Middle frontal gyrus (tissue), 1 donor: ENCODE measurements around the gene PRSS33.

Source experiments
- DNase-seq: peaks from one replicate; pipeline ENCODE4 v3.0.0-alpha.2; 2015; ENCODE audit warnings: low spot score; ENCODE audit errors: extremely low spot score

The PRSS33 gene

DNA sequence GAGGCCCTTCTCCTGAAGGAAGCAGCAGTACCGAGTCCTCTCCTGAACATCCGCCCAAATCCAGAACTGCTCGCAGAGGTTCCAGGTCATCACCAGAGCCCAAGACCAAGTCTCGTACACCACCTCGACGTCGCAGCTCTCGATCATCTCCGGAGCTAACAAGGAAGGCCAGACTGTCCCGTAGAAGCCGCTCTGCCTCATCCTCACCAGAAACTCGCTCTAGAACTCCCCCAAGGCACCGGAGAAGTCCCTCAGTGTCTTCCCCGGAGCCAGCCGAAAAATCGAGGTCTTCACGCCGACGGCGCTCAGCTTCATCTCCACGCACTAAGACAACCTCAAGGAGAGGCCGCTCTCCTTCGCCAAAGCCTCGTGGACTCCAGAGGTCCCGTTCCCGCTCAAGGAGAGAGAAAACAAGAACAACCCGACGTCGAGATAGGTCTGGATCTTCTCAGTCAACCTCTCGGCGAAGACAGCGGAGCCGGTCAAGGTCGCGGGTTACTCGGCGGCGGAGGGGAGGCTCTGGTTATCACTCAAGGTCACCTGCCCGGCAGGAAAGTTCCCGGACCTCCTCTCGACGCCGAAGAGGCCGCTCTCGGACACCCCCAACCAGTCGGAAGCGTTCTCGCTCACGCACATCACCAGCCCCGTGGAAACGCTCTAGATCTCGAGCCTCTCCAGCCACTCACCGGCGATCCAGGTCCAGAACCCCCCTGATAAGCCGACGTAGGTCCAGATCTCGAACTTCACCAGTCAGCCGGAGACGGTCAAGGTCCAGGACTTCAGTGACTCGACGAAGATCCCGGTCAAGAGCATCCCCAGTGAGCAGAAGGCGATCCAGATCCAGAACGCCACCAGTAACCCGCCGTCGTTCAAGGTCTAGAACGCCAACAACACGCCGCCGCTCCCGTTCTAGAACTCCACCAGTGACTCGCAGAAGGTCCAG lies 21.6 kb downstream of the PRSS33 start:
- DNase-seq, result no peak

DNA sequence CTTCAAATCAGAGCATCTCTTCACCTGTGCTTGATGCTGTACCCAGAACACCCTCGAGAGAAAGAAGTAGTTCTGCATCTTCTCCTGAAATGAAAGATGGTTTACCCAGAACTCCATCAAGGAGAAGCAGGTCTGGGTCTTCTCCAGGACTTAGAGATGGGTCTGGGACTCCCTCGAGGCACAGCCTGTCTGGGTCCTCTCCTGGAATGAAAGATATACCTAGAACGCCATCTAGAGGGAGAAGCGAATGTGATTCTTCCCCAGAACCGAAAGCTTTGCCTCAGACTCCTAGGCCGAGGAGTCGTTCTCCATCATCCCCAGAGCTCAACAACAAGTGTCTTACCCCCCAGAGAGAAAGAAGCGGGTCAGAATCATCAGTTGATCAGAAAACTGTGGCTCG lies 22.6 kb downstream of the PRSS33 start:
- no peak for DNase-seq

DNA sequence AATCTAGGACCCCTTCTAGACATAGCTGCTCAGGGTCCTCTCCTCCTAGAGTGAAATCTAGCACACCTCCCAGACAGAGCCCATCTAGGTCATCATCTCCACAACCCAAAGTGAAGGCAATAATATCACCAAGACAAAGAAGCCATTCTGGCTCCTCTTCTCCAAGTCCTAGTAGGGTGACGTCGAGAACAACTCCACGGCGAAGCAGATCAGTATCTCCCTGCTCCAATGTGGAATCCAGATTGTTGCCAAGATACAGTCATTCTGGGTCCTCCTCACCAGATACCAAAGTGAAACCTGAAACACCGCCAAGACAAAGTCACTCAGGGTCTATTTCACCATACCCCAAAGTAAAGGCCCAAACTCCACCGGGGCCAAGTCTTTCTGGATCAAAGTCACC lies 24.2 kb downstream of the PRSS33 start:
- DNase-seq, result no peak

DNA sequence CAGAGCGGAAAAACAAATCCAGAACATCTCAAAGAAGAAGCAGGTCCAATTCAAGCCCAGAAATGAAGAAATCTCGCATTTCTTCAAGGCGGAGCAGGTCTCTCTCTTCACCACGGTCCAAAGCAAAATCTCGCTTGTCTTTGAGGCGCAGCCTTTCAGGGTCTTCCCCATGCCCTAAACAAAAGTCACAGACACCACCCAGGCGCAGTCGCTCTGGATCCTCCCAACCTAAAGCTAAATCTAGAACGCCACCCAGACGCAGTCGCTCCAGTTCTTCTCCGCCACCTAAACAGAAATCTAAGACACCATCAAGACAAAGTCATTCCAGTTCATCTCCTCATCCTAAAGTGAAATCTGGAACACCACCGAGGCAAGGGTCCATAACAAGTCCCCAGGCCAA lies 24.6 kb downstream of the PRSS33 start:
- no peak for DNase-seq

DNA sequence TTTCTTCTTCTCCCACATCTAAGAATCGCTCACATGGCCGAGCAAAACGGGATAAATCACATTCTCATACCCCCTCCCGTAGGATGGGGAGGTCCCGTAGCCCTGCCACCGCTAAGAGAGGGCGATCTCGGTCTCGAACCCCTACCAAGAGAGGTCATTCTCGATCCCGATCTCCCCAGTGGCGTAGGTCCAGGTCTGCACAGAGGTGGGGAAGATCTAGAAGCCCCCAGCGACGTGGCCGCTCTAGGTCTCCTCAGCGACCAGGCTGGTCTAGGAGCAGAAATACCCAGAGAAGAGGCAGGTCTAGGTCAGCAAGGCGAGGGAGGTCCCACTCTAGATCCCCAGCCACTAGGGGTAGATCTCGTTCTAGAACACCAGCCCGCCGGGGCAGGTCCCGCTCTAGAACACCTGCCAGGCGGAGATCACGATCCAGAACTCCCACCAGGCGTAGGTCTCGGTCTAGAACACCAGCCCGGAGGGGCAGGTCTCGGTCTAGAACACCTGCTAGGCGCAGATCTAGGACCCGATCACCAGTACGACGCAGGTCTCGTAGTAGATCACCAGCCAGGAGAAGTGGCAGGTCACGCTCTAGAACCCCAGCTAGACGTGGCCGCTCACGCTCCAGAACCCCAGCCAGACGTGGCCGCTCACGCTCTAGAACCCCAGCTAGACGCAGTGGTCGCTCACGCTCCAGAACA lies 25.3 kb downstream of the PRSS33 start:
- DNase-seq, result no peak

DNA sequence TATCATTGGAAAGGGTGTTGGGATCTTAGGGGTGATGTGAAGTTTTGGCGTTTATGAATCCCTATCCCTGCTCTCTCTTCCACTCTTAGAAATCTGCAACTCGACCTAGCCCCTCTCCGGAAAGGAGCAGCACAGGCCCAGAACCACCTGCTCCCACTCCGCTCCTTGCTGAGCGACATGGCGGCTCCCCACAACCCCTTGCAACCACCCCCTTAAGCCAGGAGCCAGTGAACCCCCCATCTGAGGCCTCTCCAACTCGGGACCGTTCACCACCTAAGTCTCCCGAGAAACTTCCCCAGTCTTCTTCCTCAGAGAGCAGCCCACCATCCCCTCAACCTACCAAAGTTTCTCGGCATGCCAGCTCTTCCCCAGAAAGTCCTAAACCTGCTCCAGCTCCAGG lies 25.9 kb downstream of the PRSS33 start:
- DNase-seq, result no peak

DNA sequence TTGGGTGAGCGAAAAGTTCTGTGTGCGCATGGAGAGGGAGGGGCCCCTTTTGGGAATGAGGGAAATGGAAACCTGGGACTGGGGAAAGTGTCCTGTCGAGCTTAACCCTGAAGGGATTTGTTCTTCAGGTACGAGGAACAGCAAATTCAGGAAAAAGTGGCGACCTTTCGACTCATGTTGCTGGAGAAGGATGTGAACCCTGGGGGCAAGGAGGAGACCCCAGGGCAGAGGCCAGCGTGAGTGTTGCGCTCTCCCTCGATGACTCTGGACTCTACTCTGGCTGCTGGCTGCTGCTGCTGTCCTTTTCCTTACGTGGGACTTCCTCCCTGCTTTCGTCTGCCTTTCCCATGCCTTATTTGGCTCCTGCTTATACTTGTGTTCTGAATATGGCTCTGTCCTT lies 30.0 kb downstream of the PRSS33 start:
- DNase-seq, result no peak

DNA sequence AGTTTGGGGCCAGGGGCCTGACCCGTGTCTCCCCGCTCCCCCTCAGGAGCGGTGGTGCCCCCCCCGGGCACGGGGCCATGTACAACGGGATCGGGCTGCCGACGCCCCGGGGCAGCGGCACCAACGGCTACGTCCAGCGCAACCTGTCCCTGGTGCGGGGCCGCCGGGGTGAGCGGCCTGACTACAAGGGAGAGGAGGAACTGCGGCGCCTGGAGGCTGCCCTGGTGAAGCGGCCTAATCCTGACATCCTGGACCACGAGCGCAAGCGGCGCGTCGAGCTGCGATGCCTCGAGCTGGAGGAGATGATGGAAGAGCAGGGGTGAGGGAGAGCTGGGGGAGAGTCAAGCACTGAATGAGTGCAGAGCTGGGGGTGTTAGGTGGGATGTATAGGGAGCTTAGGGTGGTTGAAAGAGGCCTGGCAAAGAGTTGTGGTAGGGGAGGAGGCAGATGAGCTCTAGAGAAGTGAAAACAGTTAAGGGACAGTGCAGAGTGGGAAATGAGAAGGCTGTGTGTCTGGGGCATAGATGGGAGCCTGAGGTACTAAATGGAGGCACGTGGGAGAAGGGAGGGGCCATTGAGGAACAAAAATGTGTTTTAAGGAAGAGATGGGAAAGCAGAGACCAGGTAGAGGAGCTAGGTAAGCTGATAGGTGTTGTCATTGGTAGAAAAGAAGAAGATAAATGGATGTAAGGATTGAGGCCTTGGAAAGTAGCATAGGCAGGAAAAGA lies 30.9 kb downstream of the PRSS33 start:
- DNase-seq, result no peak

DNA sequence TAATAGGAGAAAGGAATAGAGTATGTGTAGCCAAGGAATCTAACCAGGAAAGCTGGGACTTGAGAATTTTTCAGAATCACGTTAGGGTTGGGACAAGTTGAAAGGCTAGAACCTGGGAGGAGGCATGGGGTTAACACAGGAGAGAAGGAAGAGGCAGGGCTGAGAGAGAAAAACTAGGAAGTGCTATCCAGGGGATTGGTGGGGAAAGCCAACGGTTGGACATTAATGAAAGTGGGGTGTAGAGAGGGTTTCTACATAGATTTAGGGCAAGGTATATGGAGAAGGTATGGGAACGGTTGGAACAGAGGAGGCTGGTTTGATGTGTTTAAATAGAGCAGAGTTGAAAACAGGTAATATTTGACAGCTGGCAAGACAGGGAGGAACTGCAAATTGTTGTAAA lies 32.2 kb downstream of the PRSS33 start:
- DNase-seq, result no peak

DNA sequence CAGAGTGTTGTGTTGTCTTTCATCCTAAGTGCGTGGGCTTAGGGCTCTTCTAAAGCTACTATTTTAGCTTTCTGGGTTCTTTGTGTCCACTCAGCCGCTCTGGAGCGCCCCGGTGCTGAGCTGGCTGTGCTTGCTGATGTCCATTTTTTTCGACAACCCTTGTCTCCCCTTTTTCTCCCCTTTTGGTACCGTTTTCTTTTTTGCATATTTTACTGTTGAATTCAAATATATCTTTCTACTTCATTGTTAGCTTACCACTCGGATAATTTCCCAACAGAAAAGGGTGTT lies 33.7 kb downstream of the PRSS33 start:
- DNase-seq, result no peak

DNA sequence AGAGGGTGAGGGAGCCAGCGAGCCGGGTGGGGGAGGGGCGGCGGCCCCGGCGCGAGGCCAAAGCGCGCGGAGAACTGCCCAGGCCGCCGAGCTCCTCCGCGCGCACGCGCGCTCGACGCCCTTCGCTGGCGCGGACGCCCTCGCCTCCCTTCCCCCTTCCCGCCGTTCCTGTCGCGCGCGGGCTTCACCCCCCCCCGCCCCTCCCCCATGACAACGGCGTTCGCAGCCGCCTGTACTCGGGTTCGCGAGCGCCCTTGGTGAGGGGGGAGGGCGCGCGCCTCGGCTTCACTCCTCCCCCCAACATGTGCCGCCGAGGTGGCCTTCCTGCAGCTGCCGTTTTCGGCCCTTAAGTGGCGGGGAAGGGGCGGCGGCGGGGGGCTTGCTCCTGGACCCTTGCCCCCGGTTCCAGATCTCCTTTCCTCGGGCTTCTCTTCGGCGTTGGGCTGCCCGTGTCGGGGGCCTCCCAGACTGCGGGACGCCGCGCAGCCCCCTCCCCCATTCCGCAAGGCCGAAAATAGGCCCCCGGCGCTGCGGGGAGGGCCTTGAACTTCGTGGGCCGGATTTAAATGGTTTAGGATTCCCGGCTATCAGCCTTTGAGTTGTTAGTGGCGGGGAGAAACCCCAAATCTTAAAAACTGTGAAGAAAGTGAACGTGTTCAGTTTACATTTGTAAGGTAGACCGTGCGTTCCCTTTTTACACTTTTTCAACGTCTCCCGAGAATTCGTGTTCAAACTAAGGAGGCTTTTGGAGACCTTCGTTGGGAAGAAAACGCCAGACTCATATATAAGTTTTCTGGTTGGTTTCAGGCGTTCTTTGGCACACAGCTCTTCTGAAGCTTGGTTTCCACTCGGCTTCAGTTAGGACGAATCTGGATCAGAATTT lies 34.3 kb downstream of the PRSS33 start:
- DNase-seq, result peak; percentile 41

DNA sequence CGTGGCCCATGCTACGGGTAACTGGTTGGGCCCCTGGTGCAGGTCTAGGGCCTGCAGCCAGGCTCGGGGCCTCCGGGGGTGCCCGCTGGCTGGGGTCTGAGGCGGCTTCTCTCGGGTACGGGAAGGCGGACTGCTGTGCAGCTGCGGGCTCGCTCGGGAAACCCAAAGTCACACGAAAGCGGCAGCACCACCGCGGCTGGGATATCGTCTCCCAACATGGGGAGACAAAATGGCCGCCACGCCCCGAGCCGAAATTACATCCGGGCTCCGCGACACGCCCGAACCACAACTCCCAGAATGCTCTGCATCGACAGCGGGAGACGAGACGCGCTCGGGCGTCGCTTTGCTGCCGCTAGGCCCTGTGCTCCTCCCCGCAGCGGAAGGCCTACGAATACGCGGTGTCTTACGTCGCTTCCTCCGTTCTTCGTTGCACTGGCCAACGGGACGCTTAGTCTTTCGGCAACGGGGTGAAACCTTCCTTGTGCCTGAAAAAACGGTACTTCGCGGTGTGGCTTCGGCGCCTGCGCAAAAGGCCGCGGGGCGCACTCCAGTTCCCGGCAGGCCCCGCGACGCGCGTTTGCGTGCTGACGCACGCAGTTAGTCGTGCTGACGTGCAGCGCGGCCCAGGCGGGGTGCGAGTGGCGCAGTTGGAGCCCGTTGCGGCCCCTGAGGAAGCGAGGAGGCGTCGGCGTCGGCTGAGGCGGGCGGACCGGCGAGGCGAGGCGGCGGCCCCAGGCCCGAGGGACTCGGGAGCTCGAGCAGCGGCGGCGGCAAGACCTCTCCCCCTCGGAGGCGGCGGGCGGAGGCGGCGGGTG lies 35.1 kb downstream of the PRSS33 start, which contains the start of gene SRRM2:
Gene SRRM2 (plus strand): TSS at position 604 of the 815 bp plus-strand sequence. CDS start 3,727 bp downstream, outside the sequence.
- peak; percentile 87 for DNase-seq

DNA sequence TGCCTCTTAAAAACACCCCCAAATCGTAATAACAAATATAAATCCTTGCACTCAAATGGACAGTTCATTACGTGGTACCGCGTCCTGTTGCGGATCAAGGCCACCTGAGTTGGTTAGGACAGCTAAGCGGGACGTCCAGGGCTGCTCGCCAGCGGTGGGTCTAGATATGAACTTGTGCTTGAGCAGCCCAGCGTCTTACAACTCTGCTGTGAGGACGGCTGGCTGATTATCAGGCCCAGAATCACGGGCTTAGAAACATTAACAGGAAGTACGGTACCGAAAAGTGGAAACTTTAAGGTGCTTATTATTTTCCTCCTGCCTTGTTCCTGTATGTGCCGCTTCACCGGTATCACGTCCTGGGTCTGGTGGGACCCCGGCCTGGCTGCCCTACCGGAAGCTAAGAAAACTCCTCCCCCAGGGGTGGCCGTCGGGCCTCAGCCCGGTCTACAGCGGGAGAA lies 35.8 kb downstream of the PRSS33 start:
- DNase-seq, result no peak

DNA sequence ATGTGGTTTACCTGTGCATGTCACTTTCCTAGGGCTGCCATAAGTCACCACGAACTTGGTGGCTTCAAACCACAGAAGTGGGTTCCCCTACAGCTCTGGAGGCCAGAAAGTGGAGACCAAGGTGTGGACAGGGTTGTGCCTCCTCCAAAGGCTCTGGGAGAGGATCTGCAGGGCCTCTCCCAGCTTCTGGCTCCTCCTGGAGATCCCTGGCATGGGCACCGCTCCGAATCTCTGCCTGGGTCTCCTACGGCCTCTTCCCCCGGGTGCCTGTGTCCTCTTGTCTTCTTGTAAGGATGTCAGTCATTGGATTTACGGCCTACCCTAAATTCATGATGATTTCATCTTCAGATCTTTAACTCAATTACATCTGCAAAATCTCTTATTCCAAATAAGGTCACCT lies 37.4 kb downstream of the PRSS33 start:
- DNase-seq, result no peak

DNA sequence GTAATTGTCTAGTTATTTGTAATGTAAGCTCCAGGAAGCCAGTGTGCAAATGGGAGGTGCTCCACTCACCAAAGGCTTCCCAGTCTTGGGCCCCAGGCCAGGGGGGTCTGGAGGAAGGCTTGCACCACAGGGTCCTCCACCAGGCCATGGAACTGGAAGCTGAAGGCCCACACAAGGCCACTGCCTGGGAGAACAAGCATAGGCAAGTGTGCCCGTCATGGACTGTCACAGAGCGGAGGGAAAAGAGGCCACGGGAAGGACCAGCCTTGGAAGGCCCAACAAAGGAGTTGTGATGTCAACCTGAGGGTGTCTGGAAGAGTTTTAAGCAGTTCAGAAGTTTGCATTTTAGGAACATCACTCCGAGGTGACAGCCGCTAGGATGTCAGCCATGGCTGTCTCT lies 37.9 kb downstream of the PRSS33 start:
- no peak for DNase-seq

DNA sequence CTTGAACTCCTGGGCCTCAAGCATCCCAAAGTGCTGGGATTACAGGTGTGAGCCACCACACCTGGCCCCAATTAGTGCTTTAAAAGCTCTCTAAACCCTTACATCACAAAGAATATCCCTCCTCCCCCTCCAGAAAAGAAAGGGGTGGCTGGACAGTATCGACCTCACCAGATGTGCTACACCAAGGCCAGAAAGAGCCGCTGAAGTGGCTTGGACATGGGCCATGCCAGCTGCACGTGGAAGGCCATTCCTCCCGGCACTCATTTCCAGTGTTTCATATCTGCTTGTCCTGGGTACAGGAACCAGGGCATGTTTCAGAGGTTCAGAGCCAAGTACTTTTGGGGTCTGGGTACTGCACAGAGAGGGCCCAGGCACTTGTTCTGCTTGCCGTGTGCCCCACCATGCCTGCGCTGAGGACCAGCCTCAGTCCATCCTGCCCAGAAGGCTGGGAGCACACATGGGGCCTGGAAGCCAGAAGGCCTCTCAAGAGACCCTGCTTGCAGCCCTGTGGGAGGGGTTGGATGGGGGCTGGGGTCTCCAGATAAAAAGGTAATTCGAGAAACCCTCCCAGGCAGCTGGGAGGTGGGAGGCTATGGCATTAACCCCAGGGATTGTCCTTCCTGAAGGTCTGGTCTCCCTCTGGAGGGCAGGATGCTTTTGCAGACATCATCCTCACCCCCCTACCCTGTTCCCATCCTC lies 38.5 kb downstream of the PRSS33 start:
- no peak for DNase-seq

DNA sequence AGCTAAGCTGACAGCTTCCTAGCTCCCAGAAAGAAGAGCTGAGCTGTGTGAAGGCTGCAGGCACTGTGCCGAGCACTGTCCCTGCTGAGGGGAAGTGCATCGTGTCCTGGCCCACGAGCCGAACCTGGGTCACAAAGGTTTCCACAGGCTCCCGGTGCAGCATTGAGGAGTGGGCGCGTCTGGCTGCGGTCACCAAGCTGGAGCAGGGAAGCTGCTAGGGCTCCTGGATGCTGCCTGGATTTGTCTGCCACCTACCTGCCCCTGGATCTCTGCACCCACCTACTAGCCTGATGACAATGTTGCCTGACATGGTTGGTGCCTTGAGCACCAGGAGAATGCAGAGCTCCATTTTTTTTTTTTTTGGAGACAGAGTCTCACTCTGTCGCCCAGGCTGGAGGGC lies 41.4 kb downstream of the PRSS33 start:
- DNase-seq, result no peak

DNA sequence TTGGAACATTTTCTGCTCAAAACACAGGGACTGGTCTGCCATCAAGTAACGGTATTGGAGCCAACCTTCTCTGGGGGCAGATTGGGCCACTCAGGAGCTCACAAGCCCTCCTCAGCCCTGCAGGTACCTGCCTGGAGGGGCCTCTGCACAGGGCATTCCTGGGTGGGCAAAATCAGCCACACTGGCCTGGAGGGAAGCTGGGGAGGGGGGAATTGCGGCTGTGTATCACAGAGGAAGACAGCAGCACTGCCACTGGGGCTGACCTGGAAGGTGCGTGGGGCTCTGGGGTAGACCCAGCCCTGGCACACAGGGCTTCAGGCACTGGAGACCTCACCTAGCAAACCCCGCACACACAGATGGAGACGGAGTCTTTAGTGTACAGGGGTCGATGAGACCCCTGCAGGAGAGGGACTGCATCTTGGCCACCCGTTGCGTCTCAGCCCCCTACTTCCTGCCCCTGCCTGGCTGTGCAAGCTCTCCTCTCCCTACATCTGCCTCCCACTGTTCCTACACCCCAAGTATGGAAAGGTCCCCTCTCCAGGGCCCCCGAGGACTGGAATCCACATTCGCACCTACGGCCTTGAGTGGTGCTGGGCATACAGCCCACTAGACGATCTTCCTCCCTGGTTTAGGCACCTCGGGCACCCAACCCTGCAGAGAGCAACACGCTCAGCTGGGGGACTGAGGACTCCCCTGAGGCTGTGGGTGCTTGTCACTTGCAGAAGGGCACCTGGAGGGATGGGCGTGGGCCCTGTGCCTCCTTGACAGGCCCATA lies 42.1 kb downstream of the PRSS33 start:
- no peak for DNase-seq

DNA sequence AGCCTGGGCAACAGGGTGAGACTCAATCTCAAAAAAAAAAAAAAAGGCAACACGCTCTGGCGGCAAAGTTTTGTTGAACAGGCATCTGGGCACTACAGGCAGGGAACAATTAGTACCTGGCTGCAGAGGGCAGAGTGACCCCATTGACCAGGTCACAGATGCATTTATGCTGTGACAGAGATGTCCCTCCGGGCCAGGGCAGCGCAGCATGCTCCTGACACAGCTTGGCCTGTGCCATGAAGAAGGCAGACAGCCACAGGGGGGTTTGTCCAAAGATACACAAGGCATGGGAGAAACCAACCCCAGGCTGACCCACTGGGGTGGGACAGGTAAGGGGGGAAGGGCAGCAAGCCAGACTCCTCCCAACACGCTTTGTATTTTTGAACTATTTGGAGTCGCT lies 42.6 kb downstream of the PRSS33 start:
- DNase-seq, result no peak
